Globus pallidus (tissue), 1 donor: ENCODE measurements around the gene ARL5C.
"Not testable (repeated sequence)": the region's sequence is repeated elsewhere in the genome, so short reads cannot be mapped to it uniquely, and the experiment has no call there.

Experiments
- DNase-seq: peaks from one replicate; pipeline ENCODE4 v3.0.0-alpha.2; 2015; ENCODE audit warnings: low spot score

ARL5C gene

GRCh38 chr17:39141294-39141693 is 24.7 kb downstream of the ARL5C start:
- no peak for DNase-seq

- DNase-seq = no peak
These were observed 26.4 kb downstream of the ARL5C start for GRCh38 chr17:39139561-39139960.

GRCh38 chr17:39139161-39139511 is 26.8 kb downstream of the ARL5C start:
- DNase-seq = no peak

- DNase-seq = no peak
These were observed 27.4 kb downstream of the ARL5C start for GRCh38 chr17:39138431-39139160.

GRCh38 chr17:39134878-39135277 is 31.1 kb downstream of the ARL5C start:
- DNase-seq = no peak

GRCh38 chr17:39132192-39132610 is 33.8 kb downstream of the ARL5C start:
- DNase-seq = no peak

GRCh38 chr17:39131616-39132015 is 34.3 kb downstream of the ARL5C start:
- DNase-seq = no peak

GRCh38 chr17:39130205-39130604 is 35.8 kb downstream of the ARL5C start:
- DNase-seq = no peak

GRCh38 chr17:39129544-39129943 is 36.4 kb downstream of the ARL5C start:
- DNase-seq = not testable (repeated sequence)

- DNase-seq = no peak
These were observed 39.5 kb downstream of the ARL5C start for GRCh38 chr17:39126436-39126835.

- no peak for DNase-seq
These were observed 40.7 kb downstream of the ARL5C start for GRCh38 chr17:39125143-39125875.

- DNase-seq = no peak
These were observed 42.3 kb downstream of the ARL5C start for GRCh38 chr17:39123627-39124026.

- DNase-seq = peak; percentile 27
These were observed 43.0 kb downstream of the ARL5C start for GRCh38 chr17:39122991-39123390.

- not testable (repeated sequence) for DNase-seq
These were observed 44.0 kb downstream of the ARL5C start for GRCh38 chr17:39121919-39122318.

- DNase-seq = peak; percentile 64
These were observed 47.1 kb downstream of the ARL5C start for GRCh38 chr17:39118674-39119419.

- no peak for DNase-seq
These were observed 49.7 kb downstream of the ARL5C start for GRCh38 chr17:39116224-39116623.

- no peak for DNase-seq
These were observed 50.8 kb downstream of the ARL5C start for GRCh38 chr17:39115135-39115534.

- no peak for DNase-seq
These were observed 51.2 kb downstream of the ARL5C start for GRCh38 chr17:39114723-39115122.

GRCh38 chr17:39113871-39114270 is 52.1 kb downstream of the ARL5C start:
- DNase-seq = no peak

GRCh38 chr17:39110435-39111136 is 55.4 kb downstream of the ARL5C start:
- DNase-seq = no peak

GRCh38 chr17:39108461-39109375 is 57.2 kb downstream of the ARL5C start:
- DNase-seq = no peak
